SK-N-SH treated with all-trans-retinoic acid at 6 μM for 48 hours (cell line): Measurements from ENCODE around the gene LRRC2.

Source experiments
- ARNTL ChIP-seq: fragments of 450-650 bp; formaldehyde crosslinking; IDR thresholded peaks from 2 replicates; pipeline ENCODE4 v1.5.0; 2020; ENCODE audit warnings: low read depth, mild to moderate bottlenecking, moderate library complexity, borderline replicate concordance
- GLIS3 ChIP-seq: fragments of 250-450 bp; sonication (Bioruptor Pico); IDR thresholded peaks from 2 replicates; pipeline ENCODE4 v1.5.0; 2020; ENCODE audit warnings: mild to moderate bottlenecking, moderate library complexity
- ISL1 ChIP-seq: fragments of 250-450 bp; sonication (Bioruptor Pico); IDR thresholded peaks from 2 replicates; pipeline ENCODE4 v2.1.2; 2022; ENCODE audit warnings: mild to moderate bottlenecking, moderate library complexity
- OSR1 ChIP-seq: fragments of 250-450 bp; sonication (Bioruptor Pico); IDR thresholded peaks from 2 replicates; pipeline ENCODE4 v1.8.0; 2022; ENCODE audit warnings: moderate library complexity, mild to moderate bottlenecking, inconsistent platforms
- RARB ChIP-seq: fragments of 250-450 bp; sonication (Bioruptor Pico); IDR thresholded peaks from 2 replicates; pipeline ENCODE4 v1.8.0; 2021; ENCODE audit warnings: mild to moderate bottlenecking, moderate library complexity
- TOX ChIP-seq: fragments of 250-450 bp; sonication (Bioruptor Pico); IDR thresholded peaks from 2 replicates; pipeline ENCODE4 v1.8.0; 2021; ENCODE audit warnings: mild to moderate bottlenecking, moderate library complexity, borderline replicate concordance
- ZFP3 ChIP-seq: fragments of 250-450 bp; sonication (Bioruptor Pico); IDR thresholded peaks from 2 replicates; pipeline ENCODE4 v1.5.0; 2020; ENCODE audit warnings: mild to moderate bottlenecking, moderate library complexity
- ZFP30 ChIP-seq: fragments of 450-650 bp; formaldehyde crosslinking; IDR thresholded peaks from 2 replicates; pipeline ENCODE4 v1.5.0; 2022; ENCODE audit warnings: mild to moderate bottlenecking, moderate library complexity
- ZNF565 ChIP-seq: fragments of 450-650 bp; formaldehyde crosslinking; conservative IDR thresholded peaks from 2 replicates; pipeline ENCODE4 v1.5.0; 2020; ENCODE audit warnings: low read depth, mild to moderate bottlenecking, moderate library complexity
- ZNF70 ChIP-seq: fragments of 450-650 bp; formaldehyde crosslinking; IDR thresholded peaks from 2 replicates; pipeline ENCODE4 v1.5.0; 2020; ENCODE audit warnings: mild to moderate bottlenecking, moderate library complexity
- TF ChIP-seq, protein P1 (sequence below): fragments of 250-450 bp; sonication (Bioruptor Pico); IDR thresholded peaks from 2 replicates; pipeline ENCODE4 v1.8.0; 2020; ENCODE audit warnings: mild to moderate bottlenecking, moderate library complexity, borderline replicate concordance
- TF ChIP-seq, protein P2 (sequence below): fragments of 250-450 bp; sonication (Bioruptor Pico); IDR thresholded peaks from 2 replicates; pipeline ENCODE4 v1.5.1; 2021; ENCODE audit warnings: mild to moderate bottlenecking, moderate library complexity
- TF ChIP-seq, protein P3 (sequence below): fragments of 250-450 bp; sonication (Bioruptor Pico); IDR thresholded peaks from 2 replicates; pipeline ENCODE4 v1.8.0; 2021; ENCODE audit warnings: low read depth, mild to moderate bottlenecking, moderate library complexity, borderline replicate concordance

DNA sequence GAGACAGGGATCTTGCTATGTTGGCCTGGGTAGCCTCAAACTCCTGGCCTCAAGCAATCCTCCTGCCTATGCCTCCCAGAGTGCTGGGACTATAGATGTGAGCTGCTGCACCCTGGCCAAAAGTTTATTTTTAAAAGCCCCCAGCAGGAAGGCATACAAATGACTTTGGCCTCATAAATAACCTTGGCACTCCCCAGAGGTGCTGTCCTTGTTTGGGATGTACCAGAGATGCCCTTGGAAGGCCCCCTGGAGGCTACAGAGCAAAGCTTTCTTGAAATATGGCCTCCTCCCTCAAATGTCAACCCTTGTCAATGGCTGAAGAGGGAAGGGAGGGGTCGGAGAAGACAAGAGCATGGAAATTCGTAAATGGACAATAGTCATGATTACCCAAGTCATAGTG lies 82.3 kb downstream of the LRRC2 start:
- no peak for TF ChIP-seq GLIS3 (CRISPR knock-in tag)
- TF ChIP-seq TOX (CRISPR knock-in tag): no peak
- no peak for TF ChIP-seq ISL1 (CRISPR knock-in tag)
- TF ChIP-seq, protein P1, sequence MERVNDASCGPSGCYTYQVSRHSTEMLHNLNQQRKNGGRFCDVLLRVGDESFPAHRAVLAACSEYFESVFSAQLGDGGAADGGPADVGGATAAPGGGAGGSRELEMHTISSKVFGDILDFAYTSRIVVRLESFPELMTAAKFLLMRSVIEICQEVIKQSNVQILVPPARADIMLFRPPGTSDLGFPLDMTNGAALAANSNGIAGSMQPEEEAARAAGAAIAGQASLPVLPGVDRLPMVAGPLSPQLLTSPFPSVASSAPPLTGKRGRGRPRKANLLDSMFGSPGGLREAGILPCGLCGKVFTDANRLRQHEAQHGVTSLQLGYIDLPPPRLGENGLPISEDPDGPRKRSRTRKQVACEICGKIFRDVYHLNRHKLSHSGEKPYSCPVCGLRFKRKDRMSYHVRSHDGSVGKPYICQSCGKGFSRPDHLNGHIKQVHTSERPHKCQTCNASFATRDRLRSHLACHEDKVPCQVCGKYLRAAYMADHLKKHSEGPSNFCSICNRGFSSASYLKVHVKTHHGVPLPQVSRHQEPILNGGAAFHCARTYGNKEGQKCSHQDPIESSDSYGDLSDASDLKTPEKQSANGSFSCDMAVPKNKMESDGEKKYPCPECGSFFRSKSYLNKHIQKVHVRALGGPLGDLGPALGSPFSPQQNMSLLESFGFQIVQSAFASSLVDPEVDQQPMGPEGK (CRISPR knock-in tag): no peak
- no peak for TF ChIP-seq ZFP3
- TF ChIP-seq ARNTL (CRISPR knock-in tag): no peak
- TF ChIP-seq, protein P2, sequence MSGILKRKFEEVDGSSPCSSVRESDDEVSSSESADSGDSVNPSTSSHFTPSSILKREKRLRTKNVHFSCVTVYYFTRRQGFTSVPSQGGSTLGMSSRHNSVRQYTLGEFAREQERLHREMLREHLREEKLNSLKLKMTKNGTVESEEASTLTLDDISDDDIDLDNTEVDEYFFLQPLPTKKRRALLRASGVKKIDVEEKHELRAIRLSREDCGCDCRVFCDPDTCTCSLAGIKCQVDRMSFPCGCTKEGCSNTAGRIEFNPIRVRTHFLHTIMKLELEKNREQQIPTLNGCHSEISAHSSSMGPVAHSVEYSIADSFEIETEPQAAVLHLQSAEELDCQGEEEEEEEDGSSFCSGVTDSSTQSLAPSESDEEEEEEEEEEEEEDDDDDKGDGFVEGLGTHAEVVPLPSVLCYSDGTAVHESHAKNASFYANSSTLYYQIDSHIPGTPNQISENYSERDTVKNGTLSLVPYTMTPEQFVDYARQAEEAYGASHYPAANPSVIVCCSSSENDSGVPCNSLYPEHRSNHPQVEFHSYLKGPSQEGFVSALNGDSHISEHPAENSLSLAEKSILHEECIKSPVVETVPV (CRISPR knock-in tag): no peak
- TF ChIP-seq ZNF565 (CRISPR knock-in tag): no peak
- TF ChIP-seq, protein P3, sequence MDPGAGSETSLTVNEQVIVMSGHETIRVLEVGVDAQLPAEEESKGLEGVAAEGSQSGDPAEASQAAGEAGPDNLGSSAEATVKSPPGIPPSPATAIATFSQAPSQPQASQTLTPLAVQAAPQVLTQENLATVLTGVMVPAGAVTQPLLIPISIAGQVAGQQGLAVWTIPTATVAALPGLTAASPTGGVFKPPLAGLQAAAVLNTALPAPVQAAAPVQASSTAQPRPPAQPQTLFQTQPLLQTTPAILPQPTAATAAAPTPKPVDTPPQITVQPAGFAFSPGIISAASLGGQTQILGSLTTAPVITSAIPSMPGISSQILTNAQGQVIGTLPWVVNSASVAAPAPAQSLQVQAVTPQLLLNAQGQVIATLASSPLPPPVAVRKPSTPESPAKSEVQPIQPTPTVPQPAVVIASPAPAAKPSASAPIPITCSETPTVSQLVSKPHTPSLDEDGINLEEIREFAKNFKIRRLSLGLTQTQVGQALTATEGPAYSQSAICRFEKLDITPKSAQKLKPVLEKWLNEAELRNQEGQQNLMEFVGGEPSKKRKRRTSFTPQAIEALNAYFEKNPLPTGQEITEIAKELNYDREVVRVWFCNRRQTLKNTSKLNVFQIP: no peak
- TF ChIP-seq OSR1 (CRISPR knock-in tag): no peak
- no peak for TF ChIP-seq ZFP30 (CRISPR knock-in tag)
- no peak for TF ChIP-seq ZNF70 (CRISPR knock-in tag)
- no peak for TF ChIP-seq RARB (CRISPR knock-in tag)
